IPS-20b (cell line): ENCODE results near the gene IL4I1.
A peak's percentile ranks its signal among the peaks of the same experiment; 100 is the strongest.

Experiments used
- H3K27ac ChIP-seq: one replicate; pipeline ENCODE4 v1.5.1; 2013; ENCODE audit warnings: low read length
- H3K27me3 ChIP-seq: 2 replicates; pipeline ENCODE4 v1.6.1; 2013; ENCODE audit warnings: mild to moderate bottlenecking, low read length, inconsistent platforms; ENCODE audit not compliant: insufficient read depth
- H3K36me3 ChIP-seq: 2 replicates; pipeline ENCODE4 v1.6.1; 2013; ENCODE audit warnings: low read depth, mild to moderate bottlenecking, inconsistent platforms, low read length, moderate library complexity; ENCODE audit not compliant: insufficient read depth
- H3K4me1 ChIP-seq: 2 replicates; pipeline ENCODE4 v1.6.1; 2013; ENCODE audit warnings: mild to moderate bottlenecking, control low read depth, inconsistent platforms, low read length, moderate library complexity; ENCODE audit not compliant: insufficient read depth
- H3K4me3 ChIP-seq: 2 replicates; pipeline ENCODE4 v1.5.1; 2013; ENCODE audit warnings: mild to moderate bottlenecking, low read length, inconsistent platforms
- H3K9ac ChIP-seq: 2 replicates; pipeline ENCODE4 v1.6.1; 2013; ENCODE audit warnings: low read depth, mild to moderate bottlenecking, inconsistent platforms, low read length, moderate library complexity
- H3K9me3 ChIP-seq: 2 replicates; pipeline ENCODE4 v1.6.1; 2013; ENCODE audit warnings: mild to moderate bottlenecking, low read depth, low read length, inconsistent platforms; ENCODE audit not compliant: insufficient read depth

The IL4I1 gene

DNA sequence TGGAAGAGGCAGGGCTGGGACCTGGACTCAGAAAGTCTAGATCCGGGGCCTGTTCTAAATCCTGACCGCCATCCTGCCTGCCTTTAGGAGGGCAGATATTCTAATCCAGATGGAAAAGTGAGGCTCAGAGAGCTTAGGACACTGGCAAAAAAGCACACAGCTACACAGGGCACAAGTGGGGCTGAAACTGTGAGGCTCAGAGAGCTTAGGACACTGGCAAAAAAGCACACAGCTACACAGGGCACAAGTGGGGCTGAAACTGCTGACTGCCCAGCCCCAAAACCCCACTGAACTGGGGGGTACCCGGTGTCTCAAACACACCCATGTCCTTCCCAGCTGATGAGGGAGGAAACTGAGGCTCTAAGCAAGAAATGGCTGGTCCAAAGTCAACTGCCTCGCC, 21.5 kb downstream of the IL4I1 start:
- Histone ChIP-seq H3K27me3 (no peaks in the 10 kb centered on the region), H3K9me3 (no peaks in the 10 kb centered on the region), H3K4me3 (peak overlapping the region; percentile 89), H3K36me3 (peaks cover 20% of the 10 kb centered on the region), H3K9ac (peak overlapping the region; percentile 98), H3K27ac (peak overlapping the region; percentile 98), H3K4me1 (peaks cover 6% of the 10 kb centered on the region; the same call in 1 of the 2 replicates)

DNA sequence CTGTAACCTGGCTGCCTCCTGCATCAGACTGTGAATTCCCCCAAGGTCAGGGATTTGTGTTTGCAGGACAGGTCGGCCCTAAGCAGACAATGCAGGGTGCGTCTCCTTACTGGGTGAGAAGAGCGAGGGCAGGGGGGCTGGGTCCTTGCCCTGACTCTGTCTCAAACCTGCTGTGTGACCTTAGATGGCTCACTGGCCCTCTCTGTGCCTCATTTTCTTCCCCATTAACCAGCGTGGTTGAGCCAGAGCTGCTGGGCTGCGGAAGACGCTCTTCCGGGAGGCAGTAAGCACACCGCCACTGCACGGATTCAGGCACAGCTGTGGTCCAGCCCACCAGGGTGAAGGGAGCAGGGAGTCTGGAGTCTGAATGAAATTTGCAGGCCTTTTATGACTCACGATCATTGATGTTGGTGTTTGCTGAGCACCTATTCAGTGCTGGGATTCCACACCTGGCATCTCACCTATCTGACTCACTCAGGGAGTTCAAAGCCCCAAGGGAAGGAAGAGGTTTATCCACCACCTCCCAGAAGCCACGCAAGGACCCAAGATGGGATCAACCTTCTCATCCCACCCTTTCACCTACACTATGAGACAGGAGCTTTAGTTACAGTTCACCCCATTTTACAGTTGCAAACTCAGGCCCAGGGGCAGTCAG, 22.1 kb downstream of the IL4I1 start:
- peaks cover 6% of the 10 kb centered on the region; the same call in 1 of the 2 replicates for H3K4me1 ChIP-seq
- peaks cover 17% of the 10 kb centered on the region for H3K36me3 ChIP-seq
- no peaks in the 10 kb centered on the region for H3K9me3 ChIP-seq
- H3K4me3 ChIP-seq: no peak overlapping the region
- H3K27ac ChIP-seq: no peak overlapping the region
- H3K27me3 ChIP-seq: no peaks in the 10 kb centered on the region
- peak overlapping the region; percentile 98; the same call in 1 of the 2 replicates for H3K9ac ChIP-seq

DNA sequence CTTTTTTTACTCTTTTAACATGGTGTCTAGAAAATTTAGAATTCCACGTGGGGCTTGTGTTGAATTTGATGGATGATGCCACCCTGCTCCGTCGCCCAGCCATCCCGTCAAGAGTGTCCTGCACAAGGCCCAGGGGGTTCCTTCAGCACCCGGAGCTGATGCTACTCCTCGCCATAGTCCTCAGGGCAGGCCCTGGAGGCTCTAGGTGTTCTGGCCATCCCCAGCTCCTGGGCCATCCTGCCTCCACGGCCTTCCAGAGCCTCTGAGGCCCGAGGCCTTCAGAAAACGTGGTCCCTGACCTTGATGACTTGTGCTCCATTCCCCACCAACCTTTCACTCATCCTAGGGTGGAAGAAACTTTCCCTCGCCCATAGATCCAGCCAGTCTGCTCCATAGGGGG, 22.9 kb downstream of the IL4I1 start:
- Histone ChIP-seq H3K27ac (no peak overlapping the region), H3K27me3 (no peaks in the 10 kb centered on the region), H3K36me3 (peaks cover 9% of the 10 kb centered on the region; the same call in 1 of the 2 replicates), H3K4me3 (no peak overlapping the region), H3K9ac (no peak overlapping the region), H3K4me1 (peaks cover 4% of the 10 kb centered on the region; the same call in 1 of the 2 replicates), H3K9me3 (no peaks in the 10 kb centered on the region)

DNA sequence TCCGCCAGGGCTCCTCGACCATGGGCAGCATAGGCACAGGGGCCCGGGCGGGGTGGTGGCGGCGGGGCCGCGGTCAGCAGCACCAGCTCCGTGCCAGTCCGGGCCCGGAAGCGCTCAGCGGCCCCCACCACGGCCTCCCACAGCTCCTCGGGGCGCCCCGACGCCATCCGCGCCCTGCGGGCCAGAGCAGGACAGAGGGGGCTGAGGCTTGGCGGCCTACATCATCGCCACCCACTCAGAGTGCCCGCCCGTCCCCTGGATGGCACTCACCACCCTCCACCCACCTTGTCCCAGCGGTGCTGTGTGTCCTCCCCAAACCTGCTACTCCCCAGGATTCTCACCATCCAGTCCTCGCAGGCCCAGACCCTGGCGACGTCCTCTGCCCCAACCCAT, 23.6 kb downstream of the IL4I1 start:
- H3K4me1 ChIP-seq: no peaks in the 10 kb centered on the region; the same call in 1 of the 2 replicates
- H3K9me3 ChIP-seq: no peaks in the 10 kb centered on the region
- peaks cover 5% of the 10 kb centered on the region; the same call in 1 of the 2 replicates for H3K36me3 ChIP-seq
- H3K27me3 ChIP-seq: no peaks in the 10 kb centered on the region
- H3K27ac ChIP-seq: no peak overlapping the region
- H3K9ac ChIP-seq: no peak overlapping the region
- H3K4me3 ChIP-seq: no peak overlapping the region

DNA sequence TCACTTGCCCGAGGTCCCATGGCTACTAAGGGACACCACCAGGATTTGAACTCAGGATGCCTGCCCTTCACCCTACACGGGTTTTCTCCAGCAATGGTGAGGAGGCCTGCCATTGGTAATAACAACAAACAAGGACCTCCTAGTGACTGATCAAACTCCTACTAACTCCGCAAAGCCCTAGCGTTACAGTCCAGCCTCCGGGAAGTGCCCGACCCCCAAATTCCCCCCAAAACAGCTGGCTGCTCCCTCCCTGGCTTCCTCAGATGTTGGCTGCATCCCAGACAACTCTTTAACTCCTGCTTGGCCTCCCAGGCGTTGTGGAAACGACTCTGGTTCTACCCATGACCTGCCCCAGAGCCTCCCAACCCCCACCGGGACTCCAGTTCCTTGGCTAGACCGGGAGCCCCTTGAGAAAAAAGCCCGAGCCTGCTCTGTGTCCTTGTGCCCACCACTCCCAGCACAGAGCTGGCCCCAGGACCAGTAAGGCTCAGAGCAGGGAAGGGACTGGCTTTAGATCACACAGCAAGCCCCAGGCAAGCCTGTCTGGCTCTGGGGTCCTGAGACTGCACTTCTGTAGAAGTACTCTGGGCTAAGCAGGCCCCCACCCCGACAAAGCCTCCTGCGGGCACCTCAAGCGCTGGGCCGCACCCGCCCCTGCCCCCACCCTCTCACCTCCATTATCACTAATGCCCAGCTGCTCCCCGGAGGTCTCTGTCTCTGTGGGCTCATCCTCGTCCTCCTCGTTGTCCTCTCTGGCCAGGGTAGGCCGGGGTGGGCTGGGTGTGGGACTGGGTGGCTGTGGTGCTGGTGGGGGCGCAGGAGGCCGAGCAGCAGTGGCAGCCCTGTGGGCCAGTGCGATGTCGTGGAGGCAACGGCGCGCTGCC, 24.2 kb downstream of the IL4I1 start:
- Histone ChIP-seq H3K4me3 (no peak overlapping the region), H3K27me3 (no peaks in the 10 kb centered on the region), H3K27ac (no peak overlapping the region), H3K9ac (no peak overlapping the region), H3K9me3 (no peaks in the 10 kb centered on the region), H3K36me3 (peaks cover 5% of the 10 kb centered on the region; the same call in 1 of the 2 replicates), H3K4me1 (no peaks in the 10 kb centered on the region; the same call in 1 of the 2 replicates)

DNA sequence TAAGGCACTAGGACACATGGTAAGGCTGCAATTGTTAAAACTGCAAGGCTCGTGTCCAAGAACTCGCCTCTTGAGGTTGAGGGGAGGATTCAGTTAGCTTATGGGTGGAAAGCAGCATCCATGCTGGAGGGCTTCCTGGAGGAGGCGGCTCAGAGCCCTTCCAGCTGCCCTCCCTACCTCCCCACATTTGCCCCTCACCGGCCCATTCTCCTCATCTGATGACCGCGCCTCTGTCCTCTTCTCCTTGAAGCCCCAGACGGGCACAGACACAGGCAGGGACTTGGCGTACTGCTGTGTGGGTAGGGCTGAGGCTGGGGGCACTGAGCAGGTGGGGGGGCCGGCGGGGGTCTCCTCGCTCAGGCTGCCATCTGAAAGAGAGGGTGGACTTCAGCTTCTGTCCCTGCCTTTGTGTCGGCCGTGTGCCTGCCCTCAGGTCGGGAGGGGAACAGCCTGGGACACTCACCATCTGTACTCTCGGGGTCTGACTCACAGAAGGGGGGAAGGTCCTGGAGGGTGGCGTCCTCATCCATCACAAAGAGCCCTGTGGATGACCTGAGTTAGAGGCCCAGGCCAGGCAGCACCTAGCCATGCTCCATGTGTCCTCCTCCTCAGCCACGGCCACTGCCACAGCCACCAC, 25.2 kb downstream of the IL4I1 start:
- Histone ChIP-seq H3K36me3 (peaks cover 5% of the 10 kb centered on the region; the same call in 1 of the 2 replicates), H3K4me1 (no peaks in the 10 kb centered on the region; the same call in 1 of the 2 replicates)

DNA sequence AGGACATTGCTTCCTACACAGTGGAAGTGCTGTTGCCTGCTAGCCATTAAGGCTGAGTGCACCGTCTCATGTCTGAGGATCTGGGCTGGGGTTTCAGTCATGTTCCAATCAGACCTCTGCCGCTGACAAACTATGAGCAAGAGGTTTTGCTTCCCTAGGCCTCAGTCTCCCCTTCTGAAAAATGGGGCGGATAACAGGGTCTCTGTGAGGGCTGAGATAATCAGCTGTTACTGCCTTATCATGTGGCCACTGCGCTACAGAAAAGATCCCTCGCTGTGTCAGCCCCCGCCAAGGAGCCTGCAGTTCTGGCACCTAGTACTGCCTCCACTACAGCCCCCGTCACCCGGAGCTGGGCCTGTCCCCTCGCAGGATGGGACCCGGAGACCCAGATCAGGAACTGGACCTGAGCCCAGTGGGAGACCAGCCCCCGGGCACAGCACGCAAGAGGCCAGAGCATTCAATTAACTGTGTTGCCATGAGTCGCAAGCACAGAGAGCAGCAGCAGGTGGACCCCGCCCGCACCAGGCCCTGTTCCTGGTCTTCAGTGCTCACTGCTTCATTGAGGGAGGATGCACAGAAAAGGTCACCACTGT, 26.3 kb downstream of the IL4I1 start:
- Histone ChIP-seq H3K27ac (peak overlapping the region; percentile 16), H3K4me1 (peaks cover 5% of the 10 kb centered on the region; the same call in 1 of the 2 replicates)

More for the DNA sequence above, 25.2 kb downstream of the IL4I1 start:
- H3K27me3 ChIP-seq: no peaks in the 10 kb centered on the region
- H3K9ac ChIP-seq: no peak overlapping the region
- no peaks in the 10 kb centered on the region for H3K9me3 ChIP-seq
- H3K27ac ChIP-seq: no peak overlapping the region
- H3K4me3 ChIP-seq: no peak overlapping the region

DNA sequence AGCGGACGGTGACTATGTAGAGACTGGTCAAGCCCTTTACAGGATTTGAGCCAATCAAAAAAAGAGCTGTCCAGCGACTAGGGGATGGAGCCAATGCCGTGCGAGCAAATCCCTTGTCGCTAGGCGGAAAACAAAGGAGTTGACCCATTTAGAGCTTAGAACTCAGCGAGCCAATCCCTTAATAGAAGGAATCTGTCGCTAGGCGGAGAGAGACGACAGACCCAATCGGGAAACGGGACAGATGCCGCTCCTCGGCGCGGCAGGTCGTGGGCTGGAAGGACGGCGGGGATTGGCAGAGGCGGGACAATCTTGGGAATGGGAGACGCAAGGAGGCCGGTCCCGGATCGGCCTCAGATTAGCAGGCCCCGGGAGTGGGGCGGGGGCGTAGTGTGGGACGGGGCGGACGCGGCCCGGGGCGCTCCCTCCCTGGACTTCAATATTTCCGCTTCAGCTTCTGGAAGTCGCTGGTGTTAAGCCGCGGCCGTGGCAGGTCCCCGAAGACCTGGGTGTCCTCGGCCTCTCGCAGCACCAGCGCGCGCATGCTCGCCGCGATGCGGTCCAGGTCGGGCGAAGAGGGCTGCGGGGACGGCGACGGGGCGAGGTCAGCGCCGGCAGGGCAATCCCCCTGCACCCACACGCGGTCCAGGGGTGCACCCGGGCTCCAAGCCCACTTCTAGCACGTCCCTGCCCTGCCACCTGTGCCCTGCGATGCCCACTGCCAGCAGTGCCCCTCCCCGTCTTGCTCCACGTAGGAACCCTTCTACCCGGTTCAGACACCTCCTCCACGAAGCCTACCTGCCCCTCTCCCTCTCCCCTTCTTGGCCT, 27.0 kb downstream of the IL4I1 start:
- peaks cover 10% of the 10 kb centered on the region for H3K36me3 ChIP-seq
- H3K27me3 ChIP-seq: no peaks in the 10 kb centered on the region
- H3K9me3 ChIP-seq: no peaks in the 10 kb centered on the region
- H3K4me1 ChIP-seq: peaks cover 5% of the 10 kb centered on the region; the same call in 1 of the 2 replicates
- peak overlapping the region; percentile 73; the same call in 1 of the 2 replicates for H3K9ac ChIP-seq
- peak overlapping the region; percentile 67 for H3K4me3 ChIP-seq
- H3K27ac ChIP-seq: peak overlapping the region; percentile 16

More for the DNA sequence above, 26.3 kb downstream of the IL4I1 start:
- Histone ChIP-seq H3K9ac (peak overlapping the region; percentile 73; the same call in 1 of the 2 replicates), H3K4me3 (peak overlapping the region; percentile 67), H3K9me3 (no peaks in the 10 kb centered on the region), H3K36me3 (peaks cover 5% of the 10 kb centered on the region; the same call in 1 of the 2 replicates), H3K27me3 (no peaks in the 10 kb centered on the region)

DNA sequence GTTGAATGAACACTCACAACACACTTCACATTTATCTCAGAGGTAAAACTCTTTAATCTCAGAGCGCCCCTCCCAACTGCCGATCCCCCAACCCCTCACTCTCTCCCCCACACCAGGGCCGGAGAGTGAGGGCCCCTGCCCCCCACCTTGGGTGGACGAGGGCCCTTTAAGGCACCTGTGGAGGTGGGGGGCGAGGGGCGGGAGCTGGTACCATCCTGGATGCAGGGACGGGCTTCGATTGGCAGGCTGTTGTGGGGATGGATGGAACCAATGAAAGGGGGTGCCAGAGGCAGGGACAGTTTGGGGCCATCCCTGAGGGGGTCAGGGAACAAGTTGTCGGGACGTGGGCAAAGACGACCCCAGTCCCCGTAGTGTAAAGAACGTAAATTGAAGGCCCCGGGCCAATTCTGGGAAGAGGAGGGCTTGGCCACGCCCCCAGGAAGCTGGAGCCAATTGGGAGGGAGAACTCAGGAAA, 27.6 kb downstream of the IL4I1 start:
- H3K9ac ChIP-seq: peak overlapping the region; percentile 45; the same call in 1 of the 2 replicates
- H3K4me1 ChIP-seq: peaks cover 5% of the 10 kb centered on the region; the same call in 1 of the 2 replicates
- no peaks in the 10 kb centered on the region for H3K27me3 ChIP-seq

DNA sequence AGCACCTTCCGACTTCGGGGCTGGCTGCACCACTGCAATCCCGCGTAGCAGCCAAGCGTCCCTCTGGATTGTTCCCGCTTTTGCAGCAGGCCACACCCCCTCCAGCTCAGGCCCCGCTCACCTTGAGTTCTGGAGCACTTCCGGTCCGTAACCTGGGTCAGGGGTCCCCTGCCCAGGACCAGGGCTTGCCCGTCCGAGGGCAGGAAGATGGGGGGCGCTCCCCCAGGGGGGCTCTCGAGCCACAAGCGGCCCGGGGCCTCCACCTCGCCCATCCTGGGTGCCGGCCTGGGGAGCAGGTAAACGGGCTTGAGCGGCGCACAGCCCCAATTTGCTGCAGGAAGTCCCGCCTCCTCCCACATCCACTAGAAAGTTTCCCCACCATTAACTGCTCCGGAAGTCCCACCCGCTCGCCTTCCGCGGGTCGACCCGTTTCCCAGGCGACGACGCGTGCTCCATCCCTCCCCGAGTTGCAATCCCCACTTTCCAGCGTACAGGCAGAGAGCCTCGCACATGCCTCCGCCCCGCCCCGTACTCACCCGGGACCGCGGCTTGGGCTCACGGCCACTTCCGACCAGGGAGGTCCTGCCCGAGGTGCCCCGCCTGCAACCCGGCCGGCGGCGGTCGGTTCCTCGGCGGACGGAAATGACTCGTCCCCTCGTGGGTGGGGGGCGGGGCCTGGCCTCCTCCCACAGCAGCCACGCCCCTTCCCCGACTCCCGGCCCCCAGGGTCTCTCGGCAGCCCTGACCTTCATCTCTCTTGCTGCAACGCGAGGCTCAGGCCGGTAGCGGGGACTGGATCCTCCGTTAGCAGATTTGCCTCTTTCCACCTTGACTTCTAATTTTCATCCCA, 29.5 kb downstream of the IL4I1 start, which contains the start of gene PNKP:
Gene PNKP, minus strand, starts transcription at position 644 of the 850 bp plus-strand sequence. Its CDS starts 372 bp downstream, at position 272.
- no peaks in the 10 kb centered on the region for H3K27me3 ChIP-seq
- no peaks in the 10 kb centered on the region for H3K9me3 ChIP-seq
- peak within 1 kb of the TSS; percentile 94 for H3K4me3 ChIP-seq
- H3K27ac ChIP-seq: peak within 1 kb of the TSS; percentile 55
- H3K9ac ChIP-seq: peak within 1 kb of the TSS; percentile 93
- peaks cover 28% of the 10 kb centered on the region for H3K36me3 ChIP-seq
- peaks cover 5% of the 10 kb centered on the region; the same call in 1 of the 2 replicates for H3K4me1 ChIP-seq

More for the DNA sequence above, 27.6 kb downstream of the IL4I1 start:
- H3K36me3 ChIP-seq: peaks cover 16% of the 10 kb centered on the region
- H3K27ac ChIP-seq: no peak overlapping the region
- peak overlapping the region; percentile 61 for H3K4me3 ChIP-seq
- no peaks in the 10 kb centered on the region for H3K9me3 ChIP-seq
